Nephron (organoid): ENCODE data around the gene NBL1.
A peak's percentile ranks its signal among the peaks of the same experiment; 100 is the strongest.

ENCODE experiments used
- H3K27ac Mint-ChIP-seq, 3 experiments: 2 replicates each; pipeline ENCODE4 v1.8.0; 2020; ENCODE audit warnings: mixed read lengths in 3 of 3, mild to moderate bottlenecking in 2 of 3, moderate library complexity in 1 of 3
- H3K27me3 Mint-ChIP-seq: 2 replicates; pipeline ENCODE4 v1.8.0; 2021; ENCODE audit warnings: low read depth, mild to moderate bottlenecking, moderate library complexity, mixed read lengths
- H3K36me3 Mint-ChIP-seq: 2 replicates; pipeline ENCODE4 v1.8.0; 2020; ENCODE audit warnings: low read depth, mixed read lengths
- H3K4me1 Mint-ChIP-seq: 2 replicates; pipeline ENCODE4 v1.8.0; 2020; ENCODE audit warnings: mixed read lengths
- H3K4me3 Mint-ChIP-seq, 3 experiments: 2 replicates each; pipeline ENCODE4 v1.8.0; 2020; ENCODE audit warnings: mild to moderate bottlenecking in 3 of 3, mixed read lengths in 3 of 3, moderate library complexity in 2 of 3
- H3K9me3 Mint-ChIP-seq: 2 replicates; pipeline ENCODE4 v1.8.0; 2020; ENCODE audit warnings: mixed read lengths
- TF ChIP-seq, protein P1 (sequence below), 3 experiments: fragments of 200-600 bp; sonication (generic); IDR thresholded peaks; one replicate each; pipeline ENCODE4 v1.5.0; 2021; ENCODE audit warnings: antibody characterized with exemption in 3 of 3; ENCODE audit not compliant: unreplicated experiment in 3 of 3

NBL1 gene

DNA sequence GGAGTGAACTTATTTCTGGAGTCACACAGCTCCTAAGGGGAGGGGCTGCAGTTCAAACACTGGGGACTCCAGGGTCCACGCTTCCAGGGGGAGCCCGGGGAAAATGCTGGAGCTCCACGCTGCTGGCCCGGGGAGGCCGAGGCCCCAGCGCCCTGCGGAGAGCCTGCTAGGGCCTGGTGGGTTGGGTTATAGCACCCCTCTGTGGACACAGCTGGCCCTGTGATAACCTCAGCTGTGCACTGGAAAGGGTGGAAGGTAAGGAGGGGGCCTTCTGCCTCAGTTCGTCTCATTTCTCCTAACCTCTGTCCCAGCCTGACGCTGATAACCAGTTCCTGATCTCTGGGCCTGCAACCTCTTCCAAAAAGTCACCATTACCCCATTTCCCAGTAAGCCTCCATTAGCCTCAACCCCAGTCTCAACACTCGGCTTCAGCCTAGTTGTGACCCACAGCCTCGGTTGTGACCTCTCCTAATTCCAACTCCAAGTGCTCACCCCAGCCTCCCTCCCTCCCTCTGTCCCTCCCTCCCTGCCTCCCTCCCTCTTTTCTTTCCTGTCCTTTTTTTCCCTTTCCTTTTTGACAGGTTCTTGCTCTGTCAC is 7.1 kb downstream of the NBL1 start:
- H3K27me3 Mint-ChIP-seq = peaks cover 12% of the 10 kb centered on the region
- H3K9me3 Mint-ChIP-seq = no peaks in the 10 kb centered on the region
- peak overlapping the region in 1 of 3 experiments; percentile 34 for H3K27ac Mint-ChIP-seq
- H3K4me1 Mint-ChIP-seq = peaks cover 33% of the 10 kb centered on the region
- no peak overlapping the region for H3K4me3 Mint-ChIP-seq
- peaks cover 4% of the 10 kb centered on the region for H3K36me3 Mint-ChIP-seq
- TF ChIP-seq, protein P1, sequence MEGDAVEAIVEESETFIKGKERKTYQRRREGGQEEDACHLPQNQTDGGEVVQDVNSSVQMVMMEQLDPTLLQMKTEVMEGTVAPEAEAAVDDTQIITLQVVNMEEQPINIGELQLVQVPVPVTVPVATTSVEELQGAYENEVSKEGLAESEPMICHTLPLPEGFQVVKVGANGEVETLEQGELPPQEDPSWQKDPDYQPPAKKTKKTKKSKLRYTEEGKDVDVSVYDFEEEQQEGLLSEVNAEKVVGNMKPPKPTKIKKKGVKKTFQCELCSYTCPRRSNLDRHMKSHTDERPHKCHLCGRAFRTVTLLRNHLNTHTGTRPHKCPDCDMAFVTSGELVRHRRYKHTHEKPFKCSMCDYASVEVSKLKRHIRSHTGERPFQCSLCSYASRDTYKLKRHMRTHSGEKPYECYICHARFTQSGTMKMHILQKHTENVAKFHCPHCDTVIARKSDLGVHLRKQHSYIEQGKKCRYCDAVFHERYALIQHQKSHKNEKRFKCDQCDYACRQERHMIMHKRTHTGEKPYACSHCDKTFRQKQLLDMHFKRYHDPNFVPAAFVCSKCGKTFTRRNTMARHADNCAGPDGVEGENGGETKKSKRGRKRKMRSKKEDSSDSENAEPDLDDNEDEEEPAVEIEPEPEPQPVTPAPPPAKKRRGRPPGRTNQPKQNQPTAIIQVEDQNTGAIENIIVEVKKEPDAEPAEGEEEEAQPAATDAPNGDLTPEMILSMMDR (IDR thresholded peaks at IDR 0.05; ENCODE audit: unreplicated experiment in 3 of 3) = peak; percentile 55 to 71 (median 69)

DNA sequence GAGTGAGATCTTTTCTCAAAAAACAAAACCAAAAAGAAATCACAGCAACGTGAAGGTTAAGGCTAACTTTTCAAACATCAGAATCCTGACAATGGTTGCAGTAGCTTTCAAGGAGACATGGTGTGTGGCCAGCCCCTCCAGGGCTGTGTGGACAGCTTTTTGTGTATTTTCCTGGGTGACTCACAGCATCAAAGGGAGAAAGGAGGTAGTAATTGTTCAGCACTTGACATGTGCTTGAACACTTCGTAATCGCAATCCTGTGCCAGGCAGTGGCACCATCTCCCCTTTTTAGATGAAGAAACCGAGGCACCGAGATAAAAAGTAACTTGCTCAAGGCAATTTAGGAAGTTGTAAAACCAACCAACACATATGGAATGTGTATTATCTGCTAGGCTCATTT is 10.3 kb downstream of the NBL1 start:
- no peak overlapping the region for H3K27ac Mint-ChIP-seq
- TF ChIP-seq, protein P1 (IDR thresholded peaks at IDR 0.05; ENCODE audit: unreplicated experiment in 3 of 3) = no peak
- H3K9me3 Mint-ChIP-seq = no peaks in the 10 kb centered on the region
- H3K4me3 Mint-ChIP-seq = no peak overlapping the region
- H3K4me1 Mint-ChIP-seq = peaks cover 16% of the 10 kb centered on the region
- H3K36me3 Mint-ChIP-seq = peaks cover 4% of the 10 kb centered on the region
- H3K27me3 Mint-ChIP-seq = peaks cover 7% of the 10 kb centered on the region

GRCh38 chr1:19654886-19655717 is 11.0 kb downstream of the NBL1 start:
- H3K4me1 Mint-ChIP-seq = peaks cover 17% of the 10 kb centered on the region
- no peaks in the 10 kb centered on the region for H3K9me3 Mint-ChIP-seq
- H3K27ac Mint-ChIP-seq = no peak overlapping the region
- TF ChIP-seq, protein P1 (IDR thresholded peaks at IDR 0.05; ENCODE audit: unreplicated experiment in 3 of 3) = no peak
- H3K27me3 Mint-ChIP-seq = peaks cover 14% of the 10 kb centered on the region
- no peak overlapping the region for H3K4me3 Mint-ChIP-seq
- H3K36me3 Mint-ChIP-seq = peaks cover 4% of the 10 kb centered on the region

DNA sequence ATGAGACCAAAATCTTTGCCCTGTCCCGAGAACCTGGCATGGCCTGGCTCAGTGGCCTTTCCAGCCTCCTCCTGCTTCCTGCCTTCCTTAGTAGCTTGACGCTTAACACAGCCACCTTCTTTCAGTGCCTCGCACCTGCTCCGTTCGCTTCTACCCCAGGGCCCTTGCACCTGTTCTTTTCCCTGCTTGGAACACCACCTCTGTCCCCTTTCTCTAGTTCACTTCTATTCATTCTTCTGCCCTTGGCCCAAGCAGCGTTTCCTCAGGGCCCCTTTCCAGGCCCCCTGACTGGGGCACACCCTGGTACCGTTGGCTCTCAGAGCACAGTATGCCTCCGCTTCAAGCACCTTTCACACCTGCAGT is 11.6 kb downstream of the NBL1 start:
- Mint-ChIP-seq H3K9me3 (no peaks in the 10 kb centered on the region), H3K27me3 (peaks cover 20% of the 10 kb centered on the region), H3K36me3 (peaks cover 4% of the 10 kb centered on the region), H3K4me1 (peaks cover 11% of the 10 kb centered on the region), H3K27ac (no peak overlapping the region), H3K4me3 (no peak overlapping the region)
- TF ChIP-seq, protein P1 (IDR thresholded peaks at IDR 0.05; ENCODE audit: unreplicated experiment in 3 of 3) = no peak

DNA sequence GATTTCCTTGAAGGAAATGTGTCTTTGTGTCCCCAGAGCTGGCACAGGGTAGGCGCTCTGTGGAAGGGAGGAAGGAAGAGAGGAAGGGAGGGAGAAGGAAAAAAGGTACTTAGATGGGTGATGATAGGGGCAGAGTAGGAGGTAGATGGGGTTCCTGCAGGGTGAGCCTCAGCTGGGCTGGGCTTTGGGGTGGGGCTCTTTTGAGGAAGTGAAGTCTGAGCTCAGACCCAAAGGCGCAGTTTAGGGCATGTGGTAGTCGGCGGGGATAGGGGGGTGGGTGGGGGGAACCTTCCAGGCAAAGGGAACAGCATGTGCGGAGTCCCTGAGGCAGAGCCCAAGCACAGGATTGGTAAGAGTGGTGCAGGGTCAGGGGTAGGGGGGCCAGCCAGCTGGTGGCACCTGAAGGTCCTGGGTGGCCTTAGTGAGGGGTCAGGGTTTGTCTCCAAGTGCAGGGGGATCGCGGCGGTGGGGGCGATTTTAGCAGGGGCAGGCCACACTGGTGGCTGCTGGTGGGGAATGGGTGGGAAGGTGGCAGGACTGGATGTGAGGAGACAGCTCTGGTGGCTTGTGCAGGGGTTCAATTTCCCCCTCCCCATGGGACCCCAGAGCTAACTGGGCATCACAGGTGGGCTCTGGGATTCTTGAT is 12.1 kb downstream of the NBL1 start:
- Mint-ChIP-seq H3K27me3 (peaks cover 20% of the 10 kb centered on the region), H3K27ac (no peak overlapping the region), H3K9me3 (no peaks in the 10 kb centered on the region), H3K4me3 (no peak overlapping the region), H3K4me1 (peaks cover 11% of the 10 kb centered on the region), H3K36me3 (peaks cover 4% of the 10 kb centered on the region)
- TF ChIP-seq, protein P1 (IDR thresholded peaks at IDR 0.05; ENCODE audit: unreplicated experiment in 3 of 3) = no peak
